DND-41 (cell line): ENCODE data around the gene HSD17B1.

ENCODE experiments used
- CTCF ChIP-seq: IDR thresholded peaks from 2 replicates; pipeline ENCODE4 v1.5.1; 2012; ENCODE audit warnings: borderline replicate concordance, low read length, moderate library complexity, mild to moderate bottlenecking; ENCODE audit not compliant: poor library complexity, severe bottlenecking; ENCODE audit errors: extremely low read depth
- EZH2 ChIP-seq: IDR thresholded peaks from 3 replicates; pipeline ENCODE4 v1.6.1; 2012; ENCODE audit warnings: borderline replicate concordance, low read depth, mild to moderate bottlenecking, moderate library complexity, low read length, inconsistent platforms; ENCODE audit not compliant: severe bottlenecking

- no peak for TF ChIP-seq CTCF
- no peak for TF ChIP-seq EZH2
These were observed 567 bp downstream of the HSD17B1 start for GRCh38 chr17:42553161-42553818.
